Astrocyte of the cerebellum (primary cell): ENCODE measurements around the gene ZCCHC3.

Experiments used
- DNase-seq: peaks from one replicate; pipeline ENCODE4 v3.0.0-alpha.2; 2011; ENCODE audit warnings: low read depth
- H3K4me3 ChIP-seq: 2 replicates; pipeline ENCODE4 v1.5.1; 2011; ENCODE audit warnings: mild to moderate bottlenecking, low read depth, low read length, moderate library complexity
- in situ Hi-C: cut with HindIII; loops from 2 replicates; pipeline ENCODE4 v1.10.0; 2017; ENCODE audit warnings: low sequenced_read_pairs
- TF ChIP-seq, protein P1 (sequence below): IDR thresholded peaks from 2 replicates; pipeline ENCODE4 v1.5.1; 2012; ENCODE audit warnings: low read length, low read depth, moderate library complexity, mild to moderate bottlenecking; ENCODE audit errors: missing control alignments

Gene ZCCHC3

DNA sequence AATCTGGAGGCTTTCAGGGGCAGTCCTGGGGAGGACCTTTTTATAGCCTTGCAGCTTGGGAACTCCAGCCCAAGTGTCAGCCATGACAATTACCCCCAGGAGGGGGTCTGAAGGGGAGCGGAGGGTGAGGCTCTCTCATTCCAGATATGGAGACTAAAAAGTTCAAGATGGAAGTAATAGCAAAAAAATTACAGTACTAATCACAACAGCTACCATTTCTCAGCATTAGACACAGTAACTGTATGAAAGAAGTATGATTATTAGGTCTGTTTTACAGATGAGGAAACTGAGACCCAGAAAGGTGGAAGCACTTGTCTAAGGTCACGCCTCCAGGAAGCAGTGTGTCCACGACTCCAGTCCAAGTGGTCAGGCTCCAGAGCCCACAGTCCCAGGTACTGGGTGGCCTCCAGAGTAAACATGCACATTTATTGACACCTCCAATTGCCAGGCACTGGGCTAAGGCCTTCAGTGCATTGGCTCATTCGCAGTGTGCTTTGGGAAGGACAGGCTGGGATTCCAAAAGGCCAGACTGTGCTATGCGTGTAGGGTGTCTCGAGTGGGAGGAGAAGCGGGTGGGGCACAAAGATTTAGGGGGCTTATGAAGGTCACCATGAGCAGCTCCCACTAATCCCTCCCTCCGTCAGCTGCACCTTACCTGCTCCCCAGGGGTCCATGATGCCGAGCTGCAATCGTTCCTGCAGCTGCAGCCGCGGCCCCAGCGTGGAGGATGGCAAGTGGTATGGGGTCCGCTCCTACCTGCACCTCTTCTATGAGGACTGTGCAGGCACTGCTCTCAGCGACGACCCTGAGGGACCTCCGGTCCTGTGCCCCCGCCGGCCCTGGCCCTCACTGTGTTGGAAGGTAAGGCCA, 51.8 kb downstream of the ZCCHC3 start:
- TF ChIP-seq, protein P1, sequence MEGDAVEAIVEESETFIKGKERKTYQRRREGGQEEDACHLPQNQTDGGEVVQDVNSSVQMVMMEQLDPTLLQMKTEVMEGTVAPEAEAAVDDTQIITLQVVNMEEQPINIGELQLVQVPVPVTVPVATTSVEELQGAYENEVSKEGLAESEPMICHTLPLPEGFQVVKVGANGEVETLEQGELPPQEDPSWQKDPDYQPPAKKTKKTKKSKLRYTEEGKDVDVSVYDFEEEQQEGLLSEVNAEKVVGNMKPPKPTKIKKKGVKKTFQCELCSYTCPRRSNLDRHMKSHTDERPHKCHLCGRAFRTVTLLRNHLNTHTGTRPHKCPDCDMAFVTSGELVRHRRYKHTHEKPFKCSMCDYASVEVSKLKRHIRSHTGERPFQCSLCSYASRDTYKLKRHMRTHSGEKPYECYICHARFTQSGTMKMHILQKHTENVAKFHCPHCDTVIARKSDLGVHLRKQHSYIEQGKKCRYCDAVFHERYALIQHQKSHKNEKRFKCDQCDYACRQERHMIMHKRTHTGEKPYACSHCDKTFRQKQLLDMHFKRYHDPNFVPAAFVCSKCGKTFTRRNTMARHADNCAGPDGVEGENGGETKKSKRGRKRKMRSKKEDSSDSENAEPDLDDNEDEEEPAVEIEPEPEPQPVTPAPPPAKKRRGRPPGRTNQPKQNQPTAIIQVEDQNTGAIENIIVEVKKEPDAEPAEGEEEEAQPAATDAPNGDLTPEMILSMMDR = no peak
- in situ Hi-C loops = no loop called here
- no peak overlapping the region for H3K4me3 ChIP-seq
- DNase-seq = no peak
